OCI-LY1 (cell line): ENCODE data around the gene OGA.

Experiments used
- H2AFZ ChIP-seq: fragments of 200-600 bp; sonication (generic), shearing (Covaris generic); 2 replicates; pipeline ENCODE4 v1.6.0; 2014; ENCODE audit warnings: antibody characterized with exemption, mild to moderate bottlenecking, low read length
- H3F3A ChIP-seq: fragments of 200-600 bp; sonication (generic), shearing (Covaris generic); 2 replicates; pipeline ENCODE4 v1.6.0; 2014; ENCODE audit warnings: mild to moderate bottlenecking, antibody characterized with exemption, low read length, moderate library complexity; ENCODE audit not compliant: insufficient read depth
- H3K27ac ChIP-seq: fragments of 200-600 bp; sonication (generic); 2 replicates; pipeline ENCODE4 v1.5.1; 2014; ENCODE audit warnings: low read length, mixed run types, mild to moderate bottlenecking, low read depth; ENCODE audit not compliant: poor library complexity, severe bottlenecking
- H3K27me3 ChIP-seq: fragments of 200-600 bp; sonication (generic); 2 replicates; pipeline ENCODE4 v1.6.0; 2014; ENCODE audit warnings: antibody characterized with exemption, mild to moderate bottlenecking, low read length, moderate library complexity; ENCODE audit not compliant: insufficient read depth
- H3K36me3 ChIP-seq: fragments of 200-600 bp; sonication (generic); 2 replicates; pipeline ENCODE4 v1.6.1; 2014; ENCODE audit warnings: mild to moderate bottlenecking, antibody characterized with exemption, low read length, moderate library complexity, mixed read lengths; ENCODE audit not compliant: insufficient read depth
- H3K4me1 ChIP-seq: fragments of 200-600 bp; sonication (generic); 2 replicates; pipeline ENCODE4 v1.5.1; 2014; ENCODE audit warnings: mild to moderate bottlenecking, low read length, moderate library complexity; ENCODE audit not compliant: insufficient read depth, severe bottlenecking
- H3K4me2 ChIP-seq: fragments of 200-600 bp; sonication (generic), shearing (Covaris generic); 2 replicates; pipeline ENCODE4 v1.6.1; 2014; ENCODE audit warnings: low read length
- H3K4me3 ChIP-seq: fragments of 200-600 bp; sonication (generic); 2 replicates; pipeline ENCODE4 v1.5.1; 2014; ENCODE audit warnings: low read length, low read depth, mild to moderate bottlenecking, mixed read lengths; ENCODE audit not compliant: poor library complexity, severe bottlenecking
- H3K79me2 ChIP-seq: fragments of 200-600 bp; shearing (Covaris generic); 2 replicates; pipeline ENCODE4 v1.6.1; 2016; ENCODE audit warnings: mixed run types, low read length, mixed read lengths; ENCODE audit not compliant: insufficient read depth
- H3K9ac ChIP-seq: fragments of 200-600 bp; sonication (generic), shearing (Covaris generic); 2 replicates; pipeline ENCODE4 v1.6.1; 2014; ENCODE audit warnings: mild to moderate bottlenecking, low read length, mixed read lengths
- H3K9me2 ChIP-seq: fragments of 200-600 bp; sonication (generic), shearing (Covaris generic); 2 replicates; pipeline ENCODE4 v1.6.1; 2014; ENCODE audit warnings: low read depth, mild to moderate bottlenecking, low read length, mixed read lengths
- H3K9me3 ChIP-seq: fragments of 200-600 bp; shearing (Covaris generic); 2 replicates; pipeline ENCODE4 v1.6.1; 2014; ENCODE audit warnings: low read length, mixed read lengths
- H4K20me1 ChIP-seq: fragments of 200-600 bp; sonication (generic), shearing (Covaris generic); 2 replicates; pipeline ENCODE4 v1.6.0; 2016; ENCODE audit warnings: mild to moderate bottlenecking, low read length; ENCODE audit not compliant: insufficient read depth
- CTCF ChIP-seq: fragments of 200-600 bp; sonication (generic), shearing (Covaris generic); IDR thresholded peaks from 2 replicates; pipeline ENCODE4 v1.5.1; 2017; ENCODE audit warnings: mild to moderate bottlenecking, antibody characterized with exemption, low read length, moderate library complexity, mixed read lengths
- EZH2 ChIP-seq: fragments of 200-600 bp; sonication (generic), shearing (Covaris generic); IDR thresholded peaks from 2 replicates; pipeline ENCODE4 v1.8.0; 2017; ENCODE audit warnings: borderline replicate concordance, mixed run types, mild to moderate bottlenecking, antibody characterized with exemption, low read length, moderate library complexity, mixed read lengths

The OGA gene

DNA sequence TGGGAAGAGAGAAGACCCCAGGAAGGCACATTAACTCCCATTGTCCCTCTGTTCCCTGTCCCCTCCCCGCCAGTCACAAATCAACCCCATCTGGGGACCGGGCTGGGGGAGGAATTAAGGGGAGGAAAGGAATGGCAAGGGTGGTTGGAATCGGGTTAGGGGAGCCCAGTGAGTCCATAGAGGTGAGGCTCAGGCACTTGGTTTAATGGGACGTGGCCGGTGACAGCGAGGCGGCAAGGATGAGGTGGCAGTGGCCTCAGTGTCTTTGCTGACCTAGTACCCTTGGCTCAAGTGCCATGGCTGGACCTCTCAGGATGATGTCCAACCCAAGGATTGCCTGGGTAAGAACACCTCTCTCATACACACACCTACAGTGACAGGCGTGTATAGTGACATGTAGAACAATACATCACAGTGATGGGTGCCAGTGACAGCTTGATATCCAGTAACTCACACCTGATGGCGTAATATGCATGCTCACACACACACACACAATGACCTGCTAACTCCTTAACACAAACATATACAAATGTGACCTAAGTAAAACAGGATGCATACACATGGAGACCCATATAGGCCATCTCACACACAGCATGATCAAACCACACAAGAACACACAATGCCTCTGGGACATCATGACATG is 13.0 kb upstream of the OGA start:
- H3K4me3 ChIP-seq: peak overlapping the region; percentile 55
- TF ChIP-seq EZH2 (no peak), CTCF (no peak)
- no peaks in the 10 kb centered on the region for H3K79me2 ChIP-seq
- H3K4me1 ChIP-seq: peaks cover 25% of the 10 kb centered on the region
- peak overlapping the region; percentile 84 for H3K9ac ChIP-seq
- no peaks in the 10 kb centered on the region for H4K20me1 ChIP-seq
- no peak overlapping the region for H2AFZ ChIP-seq
- no peaks in the 10 kb centered on the region for H3K27me3 ChIP-seq
- 0 out of 2 replicates have a peak, but pooled peaks cover 4% of the 10 kb centered on the region for H3F3A ChIP-seq
- H3K36me3 ChIP-seq: no peaks in the 10 kb centered on the region
- H3K4me2 ChIP-seq: peak overlapping the region; percentile 83
- peak overlapping the region; percentile 94 for H3K27ac ChIP-seq
- H3K9me3 ChIP-seq: no peaks in the 10 kb centered on the region
- no peaks in the 10 kb centered on the region for H3K9me2 ChIP-seq

- TF ChIP-seq CTCF: no peak
- no peak for TF ChIP-seq EZH2
- H3K36me3 ChIP-seq: no peaks in the 10 kb centered on the region
- no peaks in the 10 kb centered on the region for H3K9me3 ChIP-seq
- H4K20me1 ChIP-seq: no peaks in the 10 kb centered on the region
- peak overlapping the region; percentile 83 for H3K4me2 ChIP-seq
- H3K27ac ChIP-seq: peak overlapping the region; percentile 94
- peaks cover 25% of the 10 kb centered on the region for H3K4me1 ChIP-seq
- no peak overlapping the region for H2AFZ ChIP-seq
- H3K4me3 ChIP-seq: peak overlapping the region; percentile 55
- H3K9ac ChIP-seq: peak overlapping the region; percentile 84
- no peaks in the 10 kb centered on the region for H3K9me2 ChIP-seq
- no peaks in the 10 kb centered on the region for H3K79me2 ChIP-seq
- no peaks in the 10 kb centered on the region for H3K27me3 ChIP-seq
- 0 out of 2 replicates have a peak, but pooled peaks cover 4% of the 10 kb centered on the region for H3F3A ChIP-seq
Measured at GRCh38 chr10:101830322-101831168, 12.3 kb upstream of the OGA start.

GRCh38 chr10:101829561-101830315 is 11.5 kb upstream of the OGA start:
- Histone ChIP-seq H2AFZ (no peak overlapping the region), H3K9me2 (no peaks in the 10 kb centered on the region), H3K9ac (peak overlapping the region; percentile 51; the same call in 1 of the 2 replicates)

More at GRCh38 chr10:101829561-101830315, 11.5 kb upstream of the OGA start:
- H3K4me1 ChIP-seq: peaks cover 25% of the 10 kb centered on the region
- TF ChIP-seq CTCF: no peak
- no peak for TF ChIP-seq EZH2
- H3K4me3 ChIP-seq: peak overlapping the region; percentile 55
- H3K27ac ChIP-seq: peak overlapping the region; percentile 94
- H3K9me3 ChIP-seq: no peaks in the 10 kb centered on the region
- no peaks in the 10 kb centered on the region for H4K20me1 ChIP-seq
- H3K27me3 ChIP-seq: no peaks in the 10 kb centered on the region
- no peaks in the 10 kb centered on the region for H3K36me3 ChIP-seq
- 0 out of 2 replicates have a peak, but pooled peaks cover 4% of the 10 kb centered on the region for H3F3A ChIP-seq
- H3K4me2 ChIP-seq: peak overlapping the region; percentile 83
- H3K79me2 ChIP-seq: no peaks in the 10 kb centered on the region
